Activated CD8-positive, alpha-beta memory T cell treated with anti-CD3 and anti-CD28 coated beads, Interleukin-2, amount 10 ng/mL, durations not matched to agents 7 days and 5 days (primary cell): ENCODE results near the gene GIT2. TPM values are rescaled to one million over a fixed set of nuclear protein-coding genes. Genes with fewer than 3 reads are reported as not detected.
A peak's percentile ranks its signal among the peaks of the same experiment; 100 is the strongest.

Experiments used
- ATAC-seq: fragments of 150-1000 bp; cut with Tn5 transposase; one replicate; pipeline ENCODE4 v1.10.0; 2021; ENCODE audit warnings: moderate library complexity
- CTCF ChIA-PET: fragments of 350-600 bp; sonication (Branson Sonifier 250); formaldehyde crosslinking; loops from one replicate; lab custom pipeline; 2021; ENCODE audit warnings: antibody characterized with exemption; lab: Charles Lee
- DNase-seq: peaks from one replicate; pipeline ENCODE4 v3.0.0-alpha.2; 2020
- H3K27ac Mint-ChIP-seq: one replicate; pipeline ENCODE4 v1.8.0; 2021; ENCODE audit warnings: mild to moderate bottlenecking, mixed read lengths
- H3K27me3 Mint-ChIP-seq: one replicate; pipeline ENCODE4 v1.8.0; 2021; ENCODE audit warnings: mixed read lengths
- H3K36me3 Mint-ChIP-seq: one replicate; pipeline ENCODE4 v1.8.0; 2021; ENCODE audit warnings: mild to moderate bottlenecking, mixed read lengths
- H3K4me1 Mint-ChIP-seq: one replicate; pipeline ENCODE4 v1.8.0; 2021; ENCODE audit warnings: mixed read lengths
- H3K4me3 Mint-ChIP-seq: one replicate; pipeline ENCODE4 v1.8.0; 2021; ENCODE audit warnings: mild to moderate bottlenecking, moderate library complexity, mixed read lengths
- H3K9me3 Mint-ChIP-seq: one replicate; pipeline ENCODE4 v1.8.0; 2022; ENCODE audit warnings: low read depth, mixed read lengths
- total RNA-seq, 2 experiments: library from RNA; stranded (reverse); gene quantifications; one replicate each; pipeline ENCODE4 v1.2.3, GENCODE V29; 2021

The GIT2 gene
- total RNA-seq, 2 experiments from 2014 or later = 90.6 to 92.3 TPM

DNA sequence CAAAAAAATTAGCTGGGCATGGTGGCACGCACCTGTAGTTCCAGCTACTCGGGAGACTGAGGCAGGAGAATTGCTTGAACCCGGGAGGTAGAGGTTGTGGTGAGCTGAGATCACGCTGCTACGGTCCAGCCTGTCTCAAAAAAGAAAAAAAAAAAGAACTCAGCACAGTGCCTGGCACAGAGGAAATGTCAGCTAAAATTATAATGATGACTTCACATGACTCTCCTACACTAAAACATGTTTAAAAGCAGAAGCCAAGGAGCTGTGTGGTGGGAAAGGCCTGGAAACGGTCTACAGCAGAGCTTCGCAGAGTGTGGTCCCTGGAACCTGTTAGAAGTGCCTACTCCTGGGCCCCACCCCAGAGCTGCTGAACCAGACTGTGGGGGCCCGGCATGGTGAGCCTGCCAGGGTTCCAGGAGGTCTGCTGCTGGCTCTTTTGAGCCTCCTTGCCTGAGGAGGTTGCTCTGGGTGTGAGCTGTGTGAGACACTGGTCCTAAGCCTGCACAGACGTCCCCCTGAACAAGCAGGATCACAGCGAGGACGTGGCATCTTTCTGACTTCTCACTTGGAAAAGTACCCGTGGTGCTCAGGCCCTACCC is 68.0 kb downstream of the GIT2 start:
- Mint-ChIP-seq H3K36me3 (peaks cover 19% of the 10 kb centered on the region), H3K4me1 (no peaks in the 10 kb centered on the region), H3K27ac (no peak overlapping the region), H3K9me3 (no peaks in the 10 kb centered on the region), H3K27me3 (no peaks in the 10 kb centered on the region), H3K4me3 (no peak overlapping the region)
- no peak for DNase-seq
- CTCF ChIA-PET = interaction anchor here (0.8 to 2.6 kb wide), 5 partner anchors 25 to 83 kb away, joined by 3 to 16 read pairs (median 3); no protein-coding TSS in a partner anchor
- no peak for ATAC-seq

GRCh38 chr12:109927622-109928021 is 68.5 kb downstream of the GIT2 start:
- CTCF ChIA-PET = interaction anchor here (0.7 to 2.6 kb wide), 5 partner anchors 24 to 123 kb away, joined by 3 to 16 read pairs (median 3); no protein-coding TSS in a partner anchor
- H3K36me3 Mint-ChIP-seq = peaks cover 16% of the 10 kb centered on the region
- DNase-seq (peak; percentile 48), ATAC-seq (peak; percentile 65)
- no peaks in the 10 kb centered on the region for H3K27me3 Mint-ChIP-seq
- no peaks in the 10 kb centered on the region for H3K9me3 Mint-ChIP-seq
- no peaks in the 10 kb centered on the region for H3K4me1 Mint-ChIP-seq
- H3K4me3 Mint-ChIP-seq = no peak overlapping the region
- H3K27ac Mint-ChIP-seq = peak overlapping the region; percentile 13

DNA sequence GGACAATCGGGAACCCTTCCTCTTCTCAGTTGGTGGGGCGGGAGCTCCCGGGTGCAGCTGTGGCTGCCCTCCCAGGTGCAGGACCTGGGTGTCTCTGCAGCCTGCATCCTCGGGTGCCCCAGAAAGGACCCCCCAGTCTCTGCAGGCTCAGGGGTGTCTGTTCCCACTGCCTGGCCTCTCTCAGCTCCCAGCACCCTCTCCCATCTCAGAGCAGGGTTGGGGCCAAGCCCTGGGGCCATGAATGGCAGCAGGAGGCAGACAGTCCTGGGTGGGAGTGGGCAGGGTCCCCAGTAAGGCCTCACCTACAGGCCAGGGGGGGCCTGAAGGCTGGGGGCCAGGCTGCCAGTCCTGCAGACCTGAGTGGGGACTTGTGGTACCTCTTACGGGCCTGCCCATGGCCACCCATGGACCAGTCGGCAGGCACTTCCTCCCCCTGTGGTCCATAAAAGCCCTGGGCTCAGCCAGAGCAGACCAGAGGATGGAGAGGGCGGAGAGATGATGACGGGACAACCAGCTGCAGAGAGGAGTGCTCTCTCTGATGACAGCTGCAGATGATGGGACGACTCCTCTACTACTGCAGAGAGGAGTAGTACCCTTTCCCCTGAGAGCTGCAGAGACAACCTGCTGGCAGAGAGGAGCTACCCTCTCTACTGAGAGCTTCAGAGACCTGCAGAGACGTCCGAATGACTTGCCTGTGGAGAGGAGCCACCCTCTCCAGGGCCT is 69.5 kb downstream of the GIT2 start:
- H3K4me1 Mint-ChIP-seq = no peaks in the 10 kb centered on the region
- CTCF ChIA-PET = interaction anchor here (0.6 to 2.6 kb wide), 3 partner anchors 81 to 495 kb away, joined by 3 to 11 read pairs (median 3); no protein-coding TSS in a partner anchor
- H3K27me3 Mint-ChIP-seq = no peaks in the 10 kb centered on the region
- no peaks in the 10 kb centered on the region for H3K9me3 Mint-ChIP-seq
- ATAC-seq (no peak), DNase-seq (no peak)
- H3K36me3 Mint-ChIP-seq = peaks cover 7% of the 10 kb centered on the region
- H3K27ac Mint-ChIP-seq = no peak overlapping the region
- H3K4me3 Mint-ChIP-seq = no peak overlapping the region

- CTCF ChIA-PET = interaction anchor here (0.6 kb wide), 1 partner anchor 494 kb away, joined by 3 read pairs; no protein-coding TSS in a partner anchor
- ATAC-seq = no peak
- no peaks in the 10 kb centered on the region for H3K27me3 Mint-ChIP-seq
- peaks cover 8% of the 10 kb centered on the region for H3K36me3 Mint-ChIP-seq
- no peak overlapping the region for H3K4me3 Mint-ChIP-seq
- no peaks in the 10 kb centered on the region for H3K9me3 Mint-ChIP-seq
- no peak overlapping the region for H3K27ac Mint-ChIP-seq
- no peak for DNase-seq
- no peaks in the 10 kb centered on the region for H3K4me1 Mint-ChIP-seq
Measured at GRCh38 chr12:109926016-109926415, 70.2 kb downstream of the GIT2 start.

GRCh38 chr12:109925185-109925840 is 70.9 kb downstream of the GIT2 start:
- H3K27ac Mint-ChIP-seq = peak overlapping the region; percentile 37
- no peak overlapping the region for H3K4me3 Mint-ChIP-seq
- H3K4me1 Mint-ChIP-seq = no peaks in the 10 kb centered on the region
- no peak for ATAC-seq
- CTCF ChIA-PET = interaction anchor here (0.9 kb wide), 1 partner anchor 72 kb away, joined by 3 read pairs; no protein-coding TSS in a partner anchor
- H3K36me3 Mint-ChIP-seq = peaks cover 12% of the 10 kb centered on the region
- H3K27me3 Mint-ChIP-seq = no peaks in the 10 kb centered on the region
- no peak for DNase-seq
- H3K9me3 Mint-ChIP-seq = no peaks in the 10 kb centered on the region

DNA sequence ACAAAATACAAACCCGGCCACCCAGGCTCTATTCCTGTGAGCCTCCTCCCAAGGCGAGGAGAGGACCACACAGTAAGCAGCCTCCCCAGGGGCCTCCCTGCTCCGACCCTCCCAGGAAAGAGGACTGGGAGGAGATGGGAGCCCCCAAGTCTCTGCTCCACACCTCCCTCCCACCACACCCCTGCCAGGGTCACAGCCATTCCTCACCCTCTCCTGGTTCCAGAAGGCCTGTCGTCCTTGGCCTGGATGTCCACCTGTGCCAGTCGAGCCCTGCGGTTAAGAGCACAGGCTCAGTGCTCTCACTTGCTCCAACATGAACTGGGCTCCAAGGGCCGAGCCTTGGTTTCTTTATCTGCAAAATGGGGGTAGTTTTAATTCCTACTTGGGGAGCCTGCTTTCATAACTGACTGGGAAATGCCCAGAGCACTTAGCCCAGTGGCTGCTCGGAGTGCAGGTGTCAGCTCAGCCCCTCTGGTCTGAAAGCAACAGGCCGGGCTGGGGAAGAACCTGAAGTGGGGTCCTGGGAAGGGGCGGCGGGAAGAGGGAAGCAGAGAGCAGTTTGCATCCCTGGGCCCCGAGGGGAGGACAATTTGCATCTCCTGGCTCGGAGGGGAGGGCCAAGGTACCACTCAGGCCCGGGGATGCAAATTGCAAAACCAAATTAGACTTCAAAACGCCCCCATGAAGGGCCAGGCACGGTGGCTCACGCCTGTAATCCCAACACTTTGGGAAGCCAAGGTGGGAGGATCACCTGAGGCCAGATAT is 72.5 kb downstream of the GIT2 start:
- H3K4me1 Mint-ChIP-seq = no peaks in the 10 kb centered on the region
- DNase-seq (no peak), ATAC-seq (no peak)
- H3K27me3 Mint-ChIP-seq = no peaks in the 10 kb centered on the region
- H3K36me3 Mint-ChIP-seq = peaks cover 17% of the 10 kb centered on the region
- no peak overlapping the region for H3K4me3 Mint-ChIP-seq
- H3K27ac Mint-ChIP-seq = no peak overlapping the region
- CTCF ChIA-PET = no interaction called here
- H3K9me3 Mint-ChIP-seq = no peaks in the 10 kb centered on the region

- Mint-ChIP-seq H3K4me1 (no peaks in the 10 kb centered on the region), H3K4me3 (no peak overlapping the region), H3K9me3 (no peaks in the 10 kb centered on the region), H3K27ac (no peak overlapping the region), H3K36me3 (peaks cover 17% of the 10 kb centered on the region), H3K27me3 (no peaks in the 10 kb centered on the region)
- DNase-seq (no peak), ATAC-seq (no peak)
- CTCF ChIA-PET = no interaction called here
Measured at GRCh38 chr12:109923038-109923437, 73.1 kb downstream of the GIT2 start.

DNA sequence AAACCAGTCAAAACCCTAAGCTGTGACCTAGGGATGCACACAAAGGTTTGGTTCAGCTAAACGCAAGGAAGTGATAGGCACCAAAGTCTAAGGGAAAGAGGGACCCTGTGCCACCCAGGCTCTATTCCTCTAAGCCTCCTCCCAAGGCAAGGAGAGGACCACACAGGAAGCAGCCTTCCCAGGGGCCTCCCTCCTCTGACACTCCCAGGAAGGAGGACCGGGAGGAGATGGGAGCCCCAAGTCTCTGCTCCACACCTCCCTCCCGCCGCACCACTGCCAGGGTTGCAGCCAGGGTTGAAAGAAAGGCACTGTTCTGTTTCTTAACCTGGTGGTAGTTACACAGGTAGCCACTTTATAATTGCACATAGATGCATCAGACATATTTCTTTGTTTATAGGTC is 74.2 kb downstream of the GIT2 start:
- H3K27me3 Mint-ChIP-seq = no peaks in the 10 kb centered on the region
- H3K27ac Mint-ChIP-seq = no peak overlapping the region
- H3K36me3 Mint-ChIP-seq = peaks cover 19% of the 10 kb centered on the region
- no peaks in the 10 kb centered on the region for H3K9me3 Mint-ChIP-seq
- ATAC-seq (no peak), DNase-seq (no peak)
- CTCF ChIA-PET = no interaction called here
- H3K4me1 Mint-ChIP-seq = no peaks in the 10 kb centered on the region
- no peak overlapping the region for H3K4me3 Mint-ChIP-seq

DNA sequence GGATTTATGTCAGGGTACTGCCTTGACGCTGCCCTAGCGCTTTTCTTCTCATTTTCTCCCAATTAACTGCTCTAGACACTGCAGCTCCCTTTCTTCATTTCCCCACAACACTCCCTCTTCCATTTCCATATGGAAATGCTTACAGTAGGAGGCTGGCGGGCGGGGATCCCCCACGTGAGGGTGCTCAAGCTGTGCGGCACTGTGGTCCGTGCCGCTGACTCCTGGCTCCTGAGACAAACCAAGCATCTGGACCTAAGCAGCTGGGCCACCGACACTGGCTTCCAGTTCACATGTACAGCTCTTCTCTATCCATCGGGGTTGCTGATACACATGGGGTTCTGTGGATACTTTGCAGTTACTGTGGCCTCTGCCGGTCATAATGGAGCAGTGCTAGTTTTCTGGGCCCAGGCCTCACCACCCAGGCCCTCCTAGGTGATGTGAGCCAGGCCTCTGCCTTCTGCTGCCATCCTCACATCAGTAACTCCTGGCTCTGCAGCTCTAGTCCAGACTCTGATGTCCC is 75.8 kb downstream of the GIT2 start:
- Mint-ChIP-seq H3K27ac (no peak overlapping the region), H3K4me3 (no peak overlapping the region), H3K36me3 (peaks cover 27% of the 10 kb centered on the region), H3K27me3 (no peaks in the 10 kb centered on the region), H3K9me3 (no peaks in the 10 kb centered on the region), H3K4me1 (no peaks in the 10 kb centered on the region)
- CTCF ChIA-PET = interaction anchor here (1.1 to 2.0 kb wide), 2 partner anchors 20 to 67 kb away, joined by 4 read pairs; partner anchors contain the start of gene TCHP
- ATAC-seq = no peak
- no peak for DNase-seq

DNA sequence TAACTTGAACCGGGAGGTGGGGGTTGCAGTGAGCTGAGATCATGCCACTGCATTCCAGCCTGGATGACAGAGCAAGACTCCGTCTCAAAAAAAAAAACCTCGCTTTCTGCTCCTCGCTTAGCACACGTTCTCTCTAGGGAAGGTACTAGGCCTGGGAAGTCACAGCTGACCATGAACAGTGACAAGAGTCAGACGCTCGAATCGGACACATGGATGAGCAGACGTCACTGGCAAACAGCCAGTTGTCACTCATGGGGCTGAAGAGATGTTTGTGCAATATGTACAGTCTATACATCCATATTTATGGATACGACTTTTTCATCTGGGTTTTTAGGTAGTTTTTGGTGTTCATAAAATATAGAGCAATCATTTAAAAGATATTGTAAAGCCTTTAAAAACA is 76.7 kb downstream of the GIT2 start:
- DNase-seq (no peak), ATAC-seq (no peak)
- H3K27me3 Mint-ChIP-seq = no peaks in the 10 kb centered on the region
- H3K4me3 Mint-ChIP-seq = no peak overlapping the region
- peaks cover 34% of the 10 kb centered on the region for H3K36me3 Mint-ChIP-seq
- H3K27ac Mint-ChIP-seq = no peak overlapping the region
- no peaks in the 10 kb centered on the region for H3K9me3 Mint-ChIP-seq
- CTCF ChIA-PET = interaction anchor here (2.0 kb wide), 1 partner anchor 19 kb away, joined by 4 read pairs; the partner anchor contains the start of gene TCHP
- H3K4me1 Mint-ChIP-seq = no peaks in the 10 kb centered on the region

GRCh38 chr12:109916045-109916444 is 80.1 kb downstream of the GIT2 start:
- no peak overlapping the region for H3K27ac Mint-ChIP-seq
- CTCF ChIA-PET = no interaction called here
- no peaks in the 10 kb centered on the region for H3K4me1 Mint-ChIP-seq
- no peak overlapping the region for H3K4me3 Mint-ChIP-seq
- ATAC-seq = no peak
- no peaks in the 10 kb centered on the region for H3K9me3 Mint-ChIP-seq
- DNase-seq = no peak
- H3K36me3 Mint-ChIP-seq = peaks cover 37% of the 10 kb centered on the region
- no peaks in the 10 kb centered on the region for H3K27me3 Mint-ChIP-seq

GRCh38 chr12:109915171-109916040 is 80.8 kb downstream of the GIT2 start:
- Mint-ChIP-seq H3K27ac (no peak overlapping the region), H3K4me1 (no peaks in the 10 kb centered on the region), H3K36me3 (peaks cover 34% of the 10 kb centered on the region), H3K4me3 (no peak overlapping the region), H3K27me3 (no peaks in the 10 kb centered on the region), H3K9me3 (no peaks in the 10 kb centered on the region)
- ATAC-seq (no peak), DNase-seq (no peak)
- CTCF ChIA-PET = interaction anchor here (0.6 kb wide), 3 partner anchors 42 to 341 kb away, joined by 3 read pairs; partner anchors contain the start of gene MVK
